GM19438 (cell line): Measurements from ENCODE around the gene FANCE.

Experiments
- ATAC-seq: cut with Tn5 transposase; IDR thresholded peaks from one replicate; pipeline ENCODE4 v1.9.1; 2021; ENCODE audit warnings: low read depth; ENCODE audit not compliant: unreplicated experiment

The FANCE gene

DNA sequence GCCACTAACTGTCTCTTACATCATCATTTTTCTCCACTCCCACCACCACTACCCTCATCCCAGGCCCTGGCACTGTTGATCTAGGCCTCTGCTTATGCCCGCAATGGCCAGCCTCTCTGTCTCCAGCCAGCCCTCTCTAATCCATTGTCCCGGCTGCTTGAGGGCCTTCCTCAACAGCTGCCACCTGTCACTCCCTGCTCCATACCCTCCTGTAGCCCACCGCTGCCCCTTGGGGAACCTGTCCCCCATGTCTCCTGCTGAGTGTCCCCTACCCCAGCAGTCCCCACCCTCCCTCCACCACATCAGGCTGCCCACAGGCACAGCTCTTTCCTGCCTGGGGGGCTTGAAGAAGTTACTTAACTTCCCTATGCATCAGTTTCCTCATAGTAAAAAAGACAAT is 31.4 kb downstream of the FANCE start:
- ATAC-seq = no peak

DNA sequence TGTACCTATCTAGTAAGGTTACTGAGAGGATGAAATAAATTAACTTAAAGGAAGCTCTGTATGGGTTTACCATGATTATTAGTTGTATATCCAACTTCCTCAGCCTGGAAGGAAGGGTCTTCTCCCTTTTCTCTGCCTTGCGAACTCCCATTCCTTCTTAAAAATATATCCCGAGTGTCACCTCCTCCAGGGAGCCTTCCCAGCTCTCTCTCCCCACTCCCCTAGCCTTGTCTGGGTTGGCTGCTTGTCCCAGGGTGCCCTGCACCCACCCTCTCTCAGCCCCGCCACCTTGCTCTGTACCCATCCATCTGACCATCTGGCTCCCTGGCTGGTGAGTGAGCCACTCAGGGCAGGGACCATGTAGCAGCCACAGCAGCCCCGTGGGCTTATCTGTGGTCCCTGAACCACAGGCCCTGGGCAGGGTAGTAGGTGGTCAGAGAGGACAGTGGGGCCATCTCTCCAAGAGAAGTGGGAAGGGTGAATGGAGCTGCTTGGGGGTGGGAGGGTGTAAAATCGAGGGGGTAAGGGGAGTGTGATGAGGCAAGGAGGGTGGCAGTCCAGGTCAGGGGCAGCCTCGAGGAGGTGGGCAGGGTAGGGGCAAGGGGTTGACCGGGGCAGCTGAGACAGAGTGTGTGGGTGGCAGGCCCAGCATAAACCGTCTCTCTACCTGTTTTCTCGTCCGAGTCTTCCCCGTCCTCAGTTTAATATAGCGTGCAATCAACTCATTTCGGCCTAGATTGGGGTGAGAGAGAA is 31.9 kb downstream of the FANCE start:
- ATAC-seq = no peak

DNA sequence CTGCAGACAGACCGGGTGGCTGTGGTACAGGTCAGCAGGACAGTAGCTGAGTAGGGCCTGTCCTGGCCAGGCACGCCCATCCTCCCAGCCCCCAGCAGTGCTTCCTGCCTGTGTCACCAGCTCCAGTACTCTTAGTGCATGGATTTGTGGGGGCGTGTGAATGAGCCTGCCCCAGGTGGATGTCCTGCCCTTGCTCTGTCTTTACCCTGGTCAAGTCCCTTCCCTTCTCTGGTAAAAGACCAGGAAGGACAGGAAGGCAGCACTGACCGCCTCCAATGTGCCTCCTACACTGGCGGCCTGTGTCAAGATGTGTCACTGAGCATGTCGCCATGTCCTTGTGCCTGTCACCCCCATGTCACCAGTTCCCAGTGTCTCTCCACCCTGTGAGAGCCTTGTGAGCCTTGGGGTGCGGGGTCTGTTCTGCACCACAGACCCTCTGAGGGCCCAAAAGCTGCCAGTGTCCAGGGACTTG is 32.8 kb downstream of the FANCE start:
- ATAC-seq = no peak

DNA sequence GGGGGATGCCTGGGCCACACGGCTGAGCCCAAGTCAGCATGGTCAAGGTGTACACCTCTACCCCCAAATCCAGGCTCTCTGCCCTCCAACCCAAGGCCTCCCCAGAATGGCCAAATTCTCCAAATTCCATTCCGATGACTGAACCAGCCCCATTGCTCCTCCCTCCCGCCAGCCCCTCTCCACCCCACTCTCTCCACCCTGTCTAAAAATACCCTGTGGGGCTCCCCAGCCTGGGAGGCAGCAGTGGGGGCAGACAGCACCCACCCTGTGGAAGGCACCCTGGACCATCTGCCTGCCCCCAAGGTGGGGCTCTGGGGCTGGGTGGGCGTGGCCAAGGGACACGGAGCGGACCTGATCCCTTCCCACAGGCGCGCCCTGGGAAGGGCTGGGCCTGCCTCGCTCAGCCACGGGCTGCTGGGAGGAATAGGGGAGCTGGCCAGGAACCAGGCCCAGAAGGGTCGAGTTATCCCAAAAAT is 33.3 kb downstream of the FANCE start:
- ATAC-seq = no peak

DNA sequence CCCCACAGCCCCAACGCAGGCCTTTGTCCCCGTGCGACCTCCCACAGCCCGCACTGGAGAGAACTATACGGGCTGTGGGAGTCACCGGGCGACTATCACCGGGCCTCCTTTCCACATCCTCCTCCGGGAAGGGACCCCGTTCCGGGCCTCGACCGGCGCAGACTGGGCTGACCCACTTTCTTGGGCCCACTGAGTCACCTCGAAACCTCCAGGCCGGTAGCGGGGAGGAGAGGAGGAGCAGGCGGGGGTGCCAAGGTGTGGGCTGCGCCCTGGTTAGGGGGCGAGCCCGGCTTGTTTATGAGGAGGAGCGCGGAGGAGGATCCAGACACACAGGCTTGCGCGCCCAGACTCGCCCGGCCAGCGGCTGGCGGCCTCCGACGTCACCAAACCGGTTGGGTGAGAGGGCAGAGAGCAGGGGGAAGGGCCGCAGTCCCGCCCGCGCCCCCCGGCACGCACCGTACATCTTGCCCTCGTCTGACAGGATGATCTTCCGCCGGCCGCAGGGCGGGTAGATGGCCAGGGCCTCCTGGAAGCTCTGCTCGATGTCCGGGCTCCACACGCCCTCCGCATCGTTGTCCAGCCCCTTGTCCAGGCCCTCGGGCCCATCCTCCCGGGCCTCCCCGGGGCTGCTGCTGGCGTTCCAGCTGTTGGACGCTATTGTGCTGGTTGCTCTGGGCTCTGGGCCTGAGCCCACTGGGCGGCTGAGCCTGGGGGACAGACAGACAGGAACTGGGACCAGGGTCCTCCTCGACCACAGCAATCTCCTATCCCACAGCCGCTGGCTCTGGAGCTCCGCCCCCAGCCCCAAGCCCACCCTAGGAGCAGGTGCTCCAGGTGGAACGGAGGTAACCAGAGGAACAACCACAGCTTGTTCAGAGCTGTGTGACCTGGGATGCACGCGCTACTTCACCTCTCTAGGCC is 34.1 kb downstream of the FANCE start:
- ATAC-seq = no peak

DNA sequence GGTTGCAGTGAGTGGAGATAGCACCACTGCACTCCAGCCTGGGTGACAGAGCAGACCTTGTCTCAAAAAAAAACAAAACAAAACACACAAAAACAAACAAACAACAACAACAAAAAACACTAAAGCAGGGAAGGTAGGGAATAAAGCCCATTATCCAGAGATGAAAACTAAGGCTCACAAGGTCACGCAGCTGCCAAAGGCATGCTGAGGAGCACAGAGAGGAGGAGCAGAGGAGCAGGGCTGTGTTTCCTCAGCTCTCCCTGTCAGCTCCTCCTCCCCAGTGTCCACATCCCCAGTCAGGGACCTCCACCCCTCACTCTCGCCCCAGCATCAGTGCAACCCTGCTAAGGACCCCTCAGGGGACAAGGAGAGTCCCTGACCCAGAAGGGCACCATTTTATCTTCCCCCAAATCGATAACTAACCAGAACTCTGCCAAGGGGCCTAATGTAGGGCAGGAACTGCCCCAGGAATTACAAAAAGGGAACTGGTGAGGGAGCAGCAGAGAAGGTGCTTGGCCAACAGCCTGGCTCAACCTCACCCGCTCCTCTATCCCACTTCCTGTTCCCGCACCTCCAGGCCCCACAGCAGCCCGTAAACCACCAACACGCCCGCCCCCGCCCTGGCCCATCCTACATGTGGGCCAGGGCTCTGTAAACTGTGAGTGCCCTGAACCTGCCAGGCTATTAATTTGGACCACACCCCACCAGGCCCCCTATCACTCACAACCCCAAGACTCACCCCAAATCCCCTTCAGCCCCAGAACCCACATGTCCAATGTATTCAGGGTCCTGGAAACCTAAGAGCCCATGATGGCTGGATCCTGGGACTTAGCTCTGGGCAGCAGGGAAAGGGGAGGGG is 35.7 kb downstream of the FANCE start:
- ATAC-seq = no peak

DNA sequence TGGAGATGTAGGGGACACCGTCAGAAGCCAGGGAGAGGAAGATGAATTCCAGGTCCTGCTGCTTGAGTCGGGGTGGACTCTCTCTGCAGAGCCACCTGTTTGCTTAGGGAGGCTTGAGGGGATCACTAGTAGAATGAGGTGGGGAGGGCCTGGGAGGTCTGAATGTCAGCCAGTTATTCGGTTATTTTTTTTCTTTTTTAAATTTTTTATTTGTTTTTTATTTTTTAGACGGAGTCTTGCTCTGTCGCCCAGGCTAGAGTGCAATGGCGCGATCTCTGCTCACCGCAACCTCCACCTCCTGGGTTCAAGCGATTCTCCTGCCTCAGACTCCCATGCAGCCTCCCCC is 36.4 kb downstream of the FANCE start:
- no peak for ATAC-seq

DNA sequence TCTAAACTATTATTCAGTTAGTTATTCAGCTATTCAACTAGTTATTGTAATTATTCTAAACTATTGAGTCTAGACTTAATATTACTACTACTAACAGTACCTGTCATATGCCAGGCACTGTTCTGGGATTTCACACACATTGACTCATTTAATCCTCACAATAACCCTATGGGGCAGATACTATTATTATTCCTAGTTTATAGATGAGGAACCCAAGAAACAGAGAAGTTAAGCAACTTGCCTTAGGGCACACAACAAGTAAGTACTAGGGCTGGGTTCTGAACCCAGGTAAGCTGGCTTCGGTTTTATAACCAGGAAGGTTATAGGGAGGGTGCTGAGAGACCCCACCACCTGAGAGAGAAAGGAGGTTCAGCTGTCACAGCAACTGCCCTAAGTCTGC is 36.9 kb downstream of the FANCE start:
- no peak for ATAC-seq

DNA sequence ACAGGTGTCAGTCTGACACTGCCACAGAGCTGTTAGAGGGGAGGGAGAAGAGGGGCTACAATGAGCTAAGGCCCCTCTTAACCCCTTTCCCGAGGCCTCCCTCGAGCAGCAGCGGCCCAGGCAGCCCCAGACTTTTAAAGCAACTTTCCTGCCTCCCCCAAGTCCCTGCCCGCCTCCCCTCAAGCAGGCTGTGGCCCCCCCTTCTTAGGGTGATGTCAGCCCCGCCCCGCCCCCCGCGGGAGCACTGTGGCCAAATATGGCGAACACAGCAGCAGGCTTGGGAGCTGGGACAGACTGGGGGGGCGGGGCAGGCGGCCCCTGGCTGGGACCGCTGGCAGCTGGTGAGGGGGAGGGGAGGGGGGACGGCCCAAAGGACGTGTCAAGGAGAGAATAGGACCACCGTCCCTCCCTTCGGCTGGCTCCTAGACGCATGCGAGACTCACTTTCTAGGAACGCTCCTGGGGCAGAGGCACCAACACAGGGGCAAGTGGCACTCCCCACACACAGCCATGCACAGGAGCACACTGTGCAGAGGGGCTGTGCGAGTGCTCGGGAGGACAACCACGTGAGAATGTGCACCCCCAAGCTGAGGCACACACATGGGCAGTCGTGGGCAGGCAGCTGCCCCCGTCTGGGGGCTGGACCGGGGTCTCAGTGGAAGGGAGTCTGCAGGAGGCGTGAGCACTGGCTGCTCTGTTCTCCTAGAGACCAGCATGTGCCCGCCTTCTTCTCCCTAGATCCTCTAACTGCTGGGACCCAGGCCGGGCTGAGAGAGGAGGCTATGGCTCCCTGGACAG is 38.1 kb downstream of the FANCE start:
- ATAC-seq = no peak

DNA sequence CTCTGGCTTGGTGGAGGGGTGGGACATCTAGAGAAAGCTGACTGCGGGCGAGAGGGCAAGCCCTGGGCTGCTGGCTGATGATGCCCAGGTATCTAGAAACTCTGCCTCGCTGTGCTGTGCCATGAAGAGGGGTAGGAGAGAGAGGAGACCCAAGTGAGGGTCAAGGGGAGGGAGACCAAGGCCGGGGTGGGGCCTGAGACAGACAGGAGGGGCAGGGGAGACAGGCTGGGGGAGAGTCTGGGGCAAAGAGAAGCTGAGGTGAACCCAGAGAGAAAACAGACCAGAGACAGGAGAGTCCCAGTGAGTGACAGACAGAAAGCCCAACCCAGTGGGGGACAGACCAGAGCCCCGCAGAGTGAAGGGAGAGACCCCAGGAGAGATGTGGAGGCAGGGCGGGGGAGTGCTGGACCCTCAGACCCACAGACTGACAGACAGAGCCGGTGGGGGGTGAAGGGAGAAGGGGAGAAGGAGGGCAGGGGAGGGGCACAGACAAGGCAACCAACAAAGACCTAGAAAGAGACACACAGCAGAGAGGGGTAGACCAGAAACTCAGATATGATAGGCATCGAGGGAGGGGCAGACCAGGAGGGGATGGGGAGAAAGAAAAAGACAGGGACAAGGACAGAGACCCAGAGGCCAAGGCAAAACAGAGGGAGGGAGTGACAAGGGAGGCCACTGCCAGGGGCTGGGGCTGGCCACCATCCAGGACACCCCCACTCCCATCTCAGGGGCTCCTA is 38.9 kb downstream of the FANCE start:
- ATAC-seq = no peak

DNA sequence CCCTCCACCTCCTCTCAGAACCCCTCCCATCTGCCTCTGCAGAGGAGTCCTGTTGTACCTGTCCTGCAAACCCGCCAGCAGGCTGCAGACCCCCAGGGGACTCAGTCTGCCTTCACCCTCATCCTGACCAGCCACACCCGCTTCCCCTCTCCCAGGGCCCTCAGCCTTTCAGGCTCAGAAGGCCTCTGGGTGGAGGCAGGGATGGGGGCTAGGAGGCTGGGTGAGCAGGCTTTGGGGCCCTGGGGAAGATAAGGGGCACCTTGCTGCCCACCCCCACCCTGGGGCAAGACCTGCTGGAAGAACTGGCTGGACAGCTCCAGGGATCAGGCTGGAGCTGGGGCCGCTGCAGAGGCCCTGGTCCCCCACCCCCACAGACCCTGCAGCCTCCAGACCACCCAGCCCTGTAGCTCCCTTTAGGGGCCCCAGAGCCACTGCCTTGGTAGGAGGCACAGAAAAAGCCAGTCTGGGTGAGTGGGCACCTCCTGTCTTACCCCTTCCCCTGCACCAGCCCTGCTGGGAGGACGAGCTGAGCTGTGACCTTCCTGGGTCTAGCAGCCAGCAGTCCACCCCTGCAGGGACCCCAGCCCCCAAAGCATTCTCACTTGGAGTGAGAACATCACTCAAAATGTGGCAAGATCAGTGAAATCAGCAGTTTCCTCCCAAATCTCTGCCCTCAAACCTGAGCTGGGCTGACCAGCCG is 39.6 kb downstream of the FANCE start:
- ATAC-seq = no peak

DNA sequence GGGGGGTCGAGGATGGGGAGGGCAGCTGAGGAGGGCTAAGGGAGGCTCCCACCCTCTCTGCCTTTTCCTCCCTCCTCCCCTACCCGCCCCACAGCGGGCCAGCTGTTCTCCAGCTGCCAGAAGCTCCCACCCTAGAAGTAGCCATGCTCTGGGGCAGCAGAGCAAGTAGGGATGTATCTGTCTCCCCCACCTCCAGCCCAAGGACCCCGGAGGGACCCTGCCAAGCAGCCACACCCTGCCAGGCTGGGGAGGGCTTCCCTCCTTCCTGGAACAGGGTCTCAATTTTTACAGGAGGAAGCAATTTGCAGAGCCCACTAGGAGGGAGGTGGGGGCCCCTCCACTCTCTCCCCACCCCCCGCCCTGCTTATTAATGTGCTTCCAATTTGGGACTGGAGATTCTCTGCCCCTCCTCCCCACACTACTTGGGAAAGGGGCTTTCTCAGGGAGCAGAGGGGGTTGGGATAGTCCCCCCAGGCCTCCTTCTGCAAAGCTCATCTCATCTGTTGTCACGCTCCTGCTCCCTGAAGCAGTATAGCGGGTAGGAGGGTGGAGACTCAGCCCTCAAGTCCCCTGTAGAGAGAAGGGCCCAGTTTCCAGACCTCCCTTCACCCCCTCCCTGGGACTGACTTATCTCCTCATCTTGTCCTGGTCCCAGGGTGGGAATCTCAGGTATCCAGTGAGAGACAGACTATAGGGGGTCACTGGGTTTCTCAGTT is 40.3 kb downstream of the FANCE start:
- ATAC-seq = no peak

DNA sequence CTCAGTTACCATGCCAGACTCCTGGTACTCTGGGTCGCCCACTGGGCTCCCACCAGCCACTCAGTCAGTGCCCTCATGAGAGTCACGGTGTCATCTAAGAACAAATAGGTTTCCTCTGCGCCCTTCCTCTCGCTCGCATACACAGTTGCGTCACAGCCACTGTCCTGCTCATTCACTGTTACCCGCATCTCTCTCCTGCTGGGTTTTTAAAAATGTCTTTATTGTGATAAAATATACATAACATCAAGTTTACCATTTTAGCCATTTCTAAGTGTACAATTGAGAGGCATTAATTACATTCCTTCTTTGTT is 40.8 kb downstream of the FANCE start:
- ATAC-seq = no peak

DNA sequence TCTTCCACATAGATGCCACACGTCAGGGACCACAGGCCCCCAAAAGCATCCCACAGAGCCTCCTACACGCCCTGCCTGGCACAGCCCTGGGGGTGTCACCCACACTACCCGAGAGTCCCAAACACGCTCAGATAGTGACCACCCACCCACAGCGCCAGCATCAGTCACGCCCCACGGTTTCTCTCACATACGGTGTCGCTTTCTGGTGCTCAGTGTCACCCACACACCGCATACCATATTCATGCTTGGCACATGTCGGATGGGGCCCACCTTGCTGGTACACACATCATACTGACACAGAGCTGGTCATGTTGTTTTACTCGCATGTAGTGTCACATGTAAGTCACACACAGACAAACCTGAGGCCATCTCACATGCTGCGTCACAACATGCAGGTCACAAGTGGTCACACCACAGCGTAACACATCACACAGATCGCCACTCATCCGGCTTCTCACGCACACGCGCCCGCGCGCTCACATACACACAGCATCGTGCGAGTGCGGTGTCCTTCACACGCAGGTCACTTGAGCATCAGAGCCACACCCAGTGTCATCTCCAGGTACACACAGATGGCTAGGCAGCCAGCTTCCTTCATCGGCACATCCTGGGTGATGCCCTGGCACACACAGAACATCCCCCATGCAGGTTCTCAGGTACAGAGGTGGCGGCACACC is 41.3 kb downstream of the FANCE start:
- no peak for ATAC-seq

DNA sequence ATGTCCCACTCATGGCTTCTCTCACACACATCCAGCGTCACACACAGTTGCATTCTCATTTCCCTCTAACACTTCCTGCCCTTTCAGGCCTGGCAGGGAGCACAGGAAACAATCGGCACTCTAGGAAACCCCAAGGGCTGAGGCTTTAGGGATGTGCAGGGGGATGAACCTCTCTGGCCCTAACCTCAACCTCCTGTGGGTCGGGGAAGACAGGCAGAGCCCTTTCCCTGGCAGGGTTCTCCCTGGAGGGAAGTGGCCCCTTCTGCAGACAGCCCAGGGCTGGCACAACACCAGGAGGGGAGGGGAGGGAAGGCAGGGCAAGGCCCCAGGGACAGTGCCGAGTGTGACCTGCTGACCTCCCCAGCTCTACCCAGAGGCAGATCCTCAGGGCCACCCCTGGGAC is 42.0 kb downstream of the FANCE start:
- no peak for ATAC-seq

DNA sequence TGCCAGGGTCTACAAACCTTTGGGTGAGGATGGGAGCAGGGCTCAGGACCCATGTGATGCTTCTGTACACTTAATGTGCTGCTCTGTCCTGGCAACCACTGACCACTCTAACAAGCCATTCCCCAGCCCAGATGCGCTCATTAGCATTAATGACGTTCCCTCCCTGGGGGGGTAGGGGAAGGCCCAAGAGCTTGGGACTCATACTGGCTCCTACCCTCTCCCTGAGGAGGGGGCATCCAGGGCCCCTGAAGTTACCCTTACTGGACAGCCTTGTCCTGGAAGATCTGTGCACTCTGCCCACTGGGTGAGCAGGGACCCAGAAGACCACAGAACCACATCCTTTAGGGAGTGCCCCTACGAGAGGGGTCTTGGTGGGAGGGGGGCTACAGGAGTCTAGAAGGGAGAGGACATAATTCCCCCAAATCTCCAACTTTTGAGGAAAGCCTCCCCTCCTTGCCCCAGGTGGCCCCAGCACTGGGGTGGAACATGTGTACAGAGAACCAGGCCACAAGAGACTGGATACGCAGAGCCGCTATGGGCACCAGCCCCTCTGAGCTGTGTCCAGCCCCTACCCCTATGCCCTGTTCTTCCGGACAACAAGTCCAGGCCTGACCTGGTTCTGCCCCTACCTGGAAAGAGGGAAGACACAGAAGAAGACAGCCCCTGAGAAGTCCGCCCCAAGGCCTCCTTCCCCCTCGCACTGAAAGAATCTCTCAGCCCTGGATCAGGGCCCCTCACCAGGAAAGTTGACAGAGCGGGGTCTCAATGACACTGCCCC is 43.3 kb downstream of the FANCE start:
- ATAC-seq = no peak
